Measurements from ENCODE around the gene ZSWIM8.

DNA sequence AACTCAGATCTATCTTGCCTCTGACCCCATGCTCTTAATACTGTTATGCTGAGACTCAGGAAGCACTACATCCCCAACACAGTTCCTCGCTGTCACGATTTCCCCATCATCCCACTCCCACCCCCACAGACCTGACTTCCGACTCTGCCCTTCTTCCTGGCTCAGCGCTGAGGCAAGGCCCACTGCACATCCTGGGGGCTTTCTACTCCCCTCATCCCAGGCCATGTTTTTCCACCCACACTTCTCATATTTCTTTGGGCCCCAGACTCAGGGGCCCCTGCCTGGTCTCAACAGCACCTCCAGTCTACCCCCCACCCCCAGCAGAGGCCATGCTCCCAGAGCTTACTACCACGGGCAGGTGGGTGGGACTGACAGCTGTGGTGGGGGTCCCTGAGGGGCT lies 33.7 kb downstream of the ZSWIM8 start:
- TF ChIP-seq, protein P1, sequence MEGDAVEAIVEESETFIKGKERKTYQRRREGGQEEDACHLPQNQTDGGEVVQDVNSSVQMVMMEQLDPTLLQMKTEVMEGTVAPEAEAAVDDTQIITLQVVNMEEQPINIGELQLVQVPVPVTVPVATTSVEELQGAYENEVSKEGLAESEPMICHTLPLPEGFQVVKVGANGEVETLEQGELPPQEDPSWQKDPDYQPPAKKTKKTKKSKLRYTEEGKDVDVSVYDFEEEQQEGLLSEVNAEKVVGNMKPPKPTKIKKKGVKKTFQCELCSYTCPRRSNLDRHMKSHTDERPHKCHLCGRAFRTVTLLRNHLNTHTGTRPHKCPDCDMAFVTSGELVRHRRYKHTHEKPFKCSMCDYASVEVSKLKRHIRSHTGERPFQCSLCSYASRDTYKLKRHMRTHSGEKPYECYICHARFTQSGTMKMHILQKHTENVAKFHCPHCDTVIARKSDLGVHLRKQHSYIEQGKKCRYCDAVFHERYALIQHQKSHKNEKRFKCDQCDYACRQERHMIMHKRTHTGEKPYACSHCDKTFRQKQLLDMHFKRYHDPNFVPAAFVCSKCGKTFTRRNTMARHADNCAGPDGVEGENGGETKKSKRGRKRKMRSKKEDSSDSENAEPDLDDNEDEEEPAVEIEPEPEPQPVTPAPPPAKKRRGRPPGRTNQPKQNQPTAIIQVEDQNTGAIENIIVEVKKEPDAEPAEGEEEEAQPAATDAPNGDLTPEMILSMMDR (IDR thresholded peaks at IDR 0.05) = no peak
- no peak for TF ChIP-seq ZFX (IDR thresholded peaks at IDR 0.05; ENCODE audit: borderline replicate concordance)
